H1 (cell line): ENCODE measurements around the gene DBNDD1.

Experiments
- ATF3 ChIP-seq: IDR thresholded peaks from 2 replicates; pipeline ENCODE4 v1.6.1; 2011; ENCODE audit warnings: low read depth, mild to moderate bottlenecking, low read length; ENCODE audit not compliant: insufficient read depth
- CBX8 ChIP-seq: fragments of 300-800, 300-1000 bp; sonication (generic); IDR thresholded peaks from 2 replicates; pipeline ENCODE4 v1.7.1; 2016; ENCODE audit warnings: low read depth, low read length, borderline replicate concordance
- CHD2 ChIP-seq: IDR thresholded peaks from 2 replicates; pipeline ENCODE4 v1.6.1; 2012; ENCODE audit warnings: low read length, improper control_type of control experiment
- CTCF ChIP-seq, 3 experiments: IDR thresholded peaks; 1 replicate in 2 of 3; 2 replicates in 1 of 3; pipeline versions ENCODE4 v1.5.1 to v1.6.1; 2011; ENCODE audit warnings: low read length in 3 of 3, mild to moderate bottlenecking in 3 of 3, inconsistent platforms in 2 of 3, low read depth in 1 of 3, moderate library complexity in 1 of 3; ENCODE audit not compliant: insufficient read depth in 1 of 3; ENCODE audit errors: control extremely low read depth in 1 of 3
- EZH2 ChIP-seq: fragments of 200-600 bp; sonication (generic); IDR thresholded peaks from 2 replicates; pipeline ENCODE4 v1.7.1; 2012; ENCODE audit warnings: low read depth, mild to moderate bottlenecking, moderate library complexity, low read length, inconsistent platforms; ENCODE audit not compliant: severe bottlenecking
- GABPA ChIP-seq: IDR thresholded peaks from 2 replicates; pipeline ENCODE4 v1.6.1; 2011; ENCODE audit warnings: mild to moderate bottlenecking, low read length, moderate library complexity, borderline replicate concordance; ENCODE audit not compliant: insufficient read depth
- MAX ChIP-seq: IDR thresholded peaks from 2 replicates; pipeline ENCODE4 v1.6.1; 2012; ENCODE audit warnings: inconsistent platforms
- POLR2A ChIP-seq, 2 experiments: IDR thresholded peaks; 1 replicate in 1 of 2; 2 replicates in 1 of 2; pipeline ENCODE4 v1.6.1; 2011; ENCODE audit warnings: low read depth in 2 of 2, low read length in 2 of 2, mild to moderate bottlenecking in 2 of 2; ENCODE audit errors: control extremely low read depth in 1 of 2
- YY1 ChIP-seq: IDR thresholded peaks from 2 replicates; pipeline ENCODE4 v1.6.1; 2011; ENCODE audit warnings: low read depth, mild to moderate bottlenecking, low read length

GRCh38 chr16:90040152-90041023 lies 21.1 kb upstream of the DBNDD1 start:
- TF ChIP-seq CBX8: no peak
- no peak for TF ChIP-seq POLR2A (IDR thresholded peaks at IDR 0.05; ENCODE audit: control extremely low read depth in 1 of 2, low read depth in 2 of 2, low read length in 2 of 2)
- TF ChIP-seq CHD2: no peak
- TF ChIP-seq YY1: no peak
- no peak for TF ChIP-seq GABPA
- TF ChIP-seq MAX: no peak
- no peak for TF ChIP-seq CTCF (IDR thresholded peaks at IDR 0.05; ENCODE audit: control extremely low read depth in 1 of 3, insufficient read depth in 1 of 3, low read depth in 1 of 3, low read length in 3 of 3)
- TF ChIP-seq EZH2: no peak
- no peak for TF ChIP-seq ATF3
